ENCODE results near the gene ZFAND6.

DNA sequence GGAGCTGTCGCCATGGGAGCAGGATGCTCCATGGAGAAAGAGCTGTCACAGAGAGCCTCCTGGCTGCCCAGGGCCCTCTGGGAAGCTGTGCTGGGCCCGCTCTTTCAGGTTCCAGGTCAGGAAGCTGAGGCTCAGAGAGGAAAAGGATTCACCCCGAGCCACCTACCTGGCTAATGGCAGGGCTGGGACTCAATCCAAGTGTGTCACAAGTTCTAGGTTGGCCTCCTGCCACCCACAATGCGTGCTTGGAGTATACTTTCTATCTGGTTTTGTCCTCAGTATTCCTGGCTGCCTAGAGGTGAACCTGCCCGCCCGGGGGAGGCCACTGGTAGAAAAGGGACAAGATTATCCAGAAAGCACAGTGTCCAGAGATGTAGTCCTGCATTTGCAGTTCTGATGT, 117.0 kb downstream of the ZFAND6 start:
- TF ChIP-seq GATA2 (IDR thresholded peaks at IDR 0.05; ENCODE audit: low read depth, low read length) (no peak), GATA3 (IDR thresholded peaks at IDR 0.05; ENCODE audit: low read depth, low read length) (no peak)

Measured in SH-SY5Y (cell line).